Endodermal cell (in vitro differentiated cells): ENCODE results near the gene NDC80. TPM values are rescaled to one million over a fixed set of nuclear protein-coding genes. Genes with fewer than 3 reads are reported as not detected.

Source experiments
- DNase-seq: peaks from one replicate; pipeline ENCODE4 v3.0.0-alpha.2; 2017
- H3K27ac ChIP-seq: 2 replicates; pipeline ENCODE4 v1.5.1; 2013; ENCODE audit warnings: mild to moderate bottlenecking, low read depth, low read length, moderate library complexity
- H3K27me3 ChIP-seq: 2 replicates; pipeline ENCODE4 v1.6.1; 2013; ENCODE audit warnings: mild to moderate bottlenecking, low read length, moderate library complexity; ENCODE audit not compliant: insufficient read depth, control insufficient read depth, poor library complexity, severe bottlenecking
- H3K36me3 ChIP-seq: 2 replicates; pipeline ENCODE4 v1.7.0; 2013; ENCODE audit warnings: mild to moderate bottlenecking, low read length, moderate library complexity; ENCODE audit not compliant: control insufficient read depth, insufficient read depth
- H3K4me1 ChIP-seq: one replicate; pipeline ENCODE4 v1.7.0; 2013; ENCODE audit warnings: low read length; ENCODE audit not compliant: control insufficient read depth, insufficient read depth
- H3K4me3 ChIP-seq: 2 replicates; pipeline ENCODE4 v1.5.1; 2013; ENCODE audit warnings: mild to moderate bottlenecking, low read length, moderate library complexity
- H3K9ac ChIP-seq: 2 replicates; pipeline ENCODE4 v1.6.1; 2013; ENCODE audit warnings: mild to moderate bottlenecking, low read length, moderate library complexity; ENCODE audit not compliant: poor library complexity, severe bottlenecking; ENCODE audit errors: extremely low read depth
- H3K9me3 ChIP-seq: 2 replicates; pipeline ENCODE4 v1.6.1; 2013; ENCODE audit warnings: mild to moderate bottlenecking, low read length, moderate library complexity; ENCODE audit not compliant: control insufficient read depth
- H3K27ac Mint-ChIP-seq: 2 replicates; pipeline ENCODE4 v1.8.0; 2020; ENCODE audit warnings: mixed read lengths
- H3K27me3 Mint-ChIP-seq: 2 replicates; pipeline ENCODE4 v1.8.0; 2021; ENCODE audit warnings: mild to moderate bottlenecking, mixed read lengths; ENCODE audit not compliant: insufficient read depth
- H3K36me3 Mint-ChIP-seq: 2 replicates; pipeline ENCODE4 v1.8.0; 2020; ENCODE audit warnings: low read depth, mixed read lengths
- H3K4me1 Mint-ChIP-seq: 2 replicates; pipeline ENCODE4 v1.8.0; 2020; ENCODE audit warnings: mixed read lengths
- H3K4me3 Mint-ChIP-seq: 2 replicates; pipeline ENCODE4 v1.8.0; 2020; ENCODE audit warnings: mild to moderate bottlenecking, moderate library complexity, mixed read lengths
- H3K9me3 Mint-ChIP-seq: 2 replicates; pipeline ENCODE4 v1.8.0; 2020; ENCODE audit warnings: mild to moderate bottlenecking, mixed read lengths
- WGBS, 2 experiments: methylation state at CpG; one replicate each; pipeline versions ENCODE4 v1.1.5 to v1.1.7; 2013; ENCODE audit warnings: missing lambda C conversion rate in 2 of 2, mixed read lengths in 1 of 2; ENCODE audit not compliant: insufficient coverage in 1 of 2, insufficient read length in 1 of 2; 5-methylcytosine and 5-hydroxymethylcytosine counted together
- total RNA-seq, 2 donors: library from RNA; stranded (reverse); fragmentation: NEBNext Ultra II Directional in 1 of 2; extraction: Animal tissue kit (Norgen Biotek cat#: 25700) in 1 of 2; gene quantifications; 2 replicates in 1 of 2; 3 replicates in 1 of 2; pipeline ENCODE4 v1.2.1, GENCODE V29; 2021
- TF ChIP-seq, protein P1 (sequence below): fragments of 200-600 bp; sonication (generic); conservative IDR thresholded peaks from 2 replicates; pipeline ENCODE4 v1.5.0; 2021; ENCODE audit warnings: antibody characterized with exemption, mild to moderate bottlenecking

Gene NDC80
- total RNA-seq, 2 donors from 2014 or later = 29.7 to 61.8 TPM

DNA sequence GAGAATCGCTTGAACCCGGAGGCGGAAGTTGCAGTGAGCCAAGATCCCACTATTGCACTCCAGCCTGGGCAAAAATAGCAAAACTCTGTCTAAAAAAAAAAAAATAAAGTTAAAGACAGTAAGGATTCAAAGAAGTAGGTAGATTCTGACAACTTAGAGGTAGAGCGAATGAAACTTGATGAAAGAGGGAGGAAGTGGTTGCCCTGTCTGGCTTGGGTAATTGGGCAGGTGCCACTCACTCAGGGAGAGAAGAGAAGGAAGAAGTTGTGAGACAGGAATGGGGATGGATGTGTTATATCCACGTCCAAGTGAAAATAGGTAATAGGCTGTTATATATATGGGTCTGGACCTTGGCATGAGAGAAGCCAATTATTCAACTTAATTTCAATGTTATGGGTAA, 26.3 kb downstream of the NDC80 start:
- H3K4me1 Mint-ChIP-seq = no peaks in the 10 kb centered on the region
- no peak overlapping the region for H3K4me3 Mint-ChIP-seq
- 97 to 100% methylated on average over 2 to 5 of the region's 5 CpGs for WGBS, 2 experiments
- no peak overlapping the region for H3K27ac Mint-ChIP-seq
- Histone ChIP-seq H3K4me3 (no peak overlapping the region), H3K27me3 (no peaks in the 10 kb centered on the region), H3K27ac (no peak overlapping the region), H3K4me1 (no peaks in the 10 kb centered on the region), H3K36me3 (peaks cover 80% of the 10 kb centered on the region), H3K9me3 (peaks cover 8% of the 10 kb centered on the region), H3K9ac (no peak overlapping the region)
- no peaks in the 10 kb centered on the region for H3K27me3 Mint-ChIP-seq
- DNase-seq = no peak
- TF ChIP-seq, protein P1, sequence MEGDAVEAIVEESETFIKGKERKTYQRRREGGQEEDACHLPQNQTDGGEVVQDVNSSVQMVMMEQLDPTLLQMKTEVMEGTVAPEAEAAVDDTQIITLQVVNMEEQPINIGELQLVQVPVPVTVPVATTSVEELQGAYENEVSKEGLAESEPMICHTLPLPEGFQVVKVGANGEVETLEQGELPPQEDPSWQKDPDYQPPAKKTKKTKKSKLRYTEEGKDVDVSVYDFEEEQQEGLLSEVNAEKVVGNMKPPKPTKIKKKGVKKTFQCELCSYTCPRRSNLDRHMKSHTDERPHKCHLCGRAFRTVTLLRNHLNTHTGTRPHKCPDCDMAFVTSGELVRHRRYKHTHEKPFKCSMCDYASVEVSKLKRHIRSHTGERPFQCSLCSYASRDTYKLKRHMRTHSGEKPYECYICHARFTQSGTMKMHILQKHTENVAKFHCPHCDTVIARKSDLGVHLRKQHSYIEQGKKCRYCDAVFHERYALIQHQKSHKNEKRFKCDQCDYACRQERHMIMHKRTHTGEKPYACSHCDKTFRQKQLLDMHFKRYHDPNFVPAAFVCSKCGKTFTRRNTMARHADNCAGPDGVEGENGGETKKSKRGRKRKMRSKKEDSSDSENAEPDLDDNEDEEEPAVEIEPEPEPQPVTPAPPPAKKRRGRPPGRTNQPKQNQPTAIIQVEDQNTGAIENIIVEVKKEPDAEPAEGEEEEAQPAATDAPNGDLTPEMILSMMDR = no peak
- H3K36me3 Mint-ChIP-seq = peaks cover 43% of the 10 kb centered on the region
- peaks cover 4% of the 10 kb centered on the region for H3K9me3 Mint-ChIP-seq

DNA sequence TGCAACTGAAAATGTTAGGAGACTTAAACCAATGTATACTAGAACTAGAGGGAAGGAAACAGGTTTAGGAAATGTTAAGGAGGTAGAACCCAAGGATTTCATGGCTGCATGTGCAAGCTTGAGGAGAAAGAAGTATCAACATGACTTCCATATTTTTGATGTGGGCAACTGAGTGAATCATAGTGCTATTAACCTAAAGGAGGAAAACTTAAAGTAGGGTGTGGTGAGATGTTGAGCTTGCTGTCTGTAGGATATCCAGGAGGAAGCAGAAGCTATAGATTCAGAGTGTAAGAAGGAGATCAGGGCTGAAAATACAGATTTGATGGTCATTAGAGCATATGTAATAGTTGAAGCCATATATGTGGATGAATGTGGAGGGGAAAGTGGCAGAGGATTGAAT, 31.5 kb downstream of the NDC80 start:
- no peaks in the 10 kb centered on the region for H3K27me3 ChIP-seq
- no peak overlapping the region for H3K27ac Mint-ChIP-seq
- peaks cover 79% of the 10 kb centered on the region for H3K36me3 ChIP-seq
- H3K4me1 Mint-ChIP-seq = no peaks in the 10 kb centered on the region
- H3K4me3 ChIP-seq = no peak overlapping the region
- no peaks in the 10 kb centered on the region for H3K9me3 ChIP-seq
- TF ChIP-seq, protein P1 = no peak
- H3K27me3 Mint-ChIP-seq = no peaks in the 10 kb centered on the region
- peaks cover 30% of the 10 kb centered on the region for H3K36me3 Mint-ChIP-seq
- DNase-seq = no peak
- no peak overlapping the region for H3K27ac ChIP-seq
- H3K9me3 Mint-ChIP-seq = no peaks in the 10 kb centered on the region
- H3K4me1 ChIP-seq = no peaks in the 10 kb centered on the region
- H3K9ac ChIP-seq = no peak overlapping the region
- H3K4me3 Mint-ChIP-seq = no peak overlapping the region

DNA sequence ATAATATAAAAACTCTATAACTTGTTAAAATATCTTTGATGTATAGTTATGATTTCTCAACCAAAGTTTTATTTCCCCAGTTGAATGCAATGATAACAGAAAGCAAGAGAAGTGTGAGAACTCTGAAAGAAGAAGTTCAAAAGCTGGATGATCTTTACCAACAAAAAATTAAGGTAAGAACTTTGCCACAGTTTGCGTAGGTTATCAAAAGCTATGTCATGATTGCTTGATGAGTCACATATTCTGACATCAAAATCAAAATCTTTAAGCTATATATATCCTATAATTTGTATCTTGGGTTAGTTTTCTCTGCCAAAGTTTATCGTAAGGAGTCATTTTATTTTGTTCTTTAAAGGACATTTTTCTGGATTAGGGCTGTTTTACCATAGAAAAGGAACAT, 35.0 kb downstream of the NDC80 start:
- Histone ChIP-seq H3K27ac (no peak overlapping the region), H3K4me1 (no peaks in the 10 kb centered on the region), H3K4me3 (no peak overlapping the region), H3K9ac (no peak overlapping the region), H3K9me3 (no peaks in the 10 kb centered on the region), H3K36me3 (peaks cover 83% of the 10 kb centered on the region), H3K27me3 (no peaks in the 10 kb centered on the region)
- Mint-ChIP-seq H3K9me3 (no peaks in the 10 kb centered on the region), H3K27me3 (no peaks in the 10 kb centered on the region), H3K27ac (no peak overlapping the region), H3K4me3 (no peak overlapping the region), H3K4me1 (no peaks in the 10 kb centered on the region), H3K36me3 (peaks cover 26% of the 10 kb centered on the region)
- 100% methylated on average over 2 of the region's 2 CpGs; no CpG with 5 or more reads in 1 of the 2 experiments for WGBS, 2 experiments
- TF ChIP-seq, protein P1 = no peak
- DNase-seq = no peak
